Suppressor macrophage (primary cell): ENCODE data around the gene FARS2.

Experiments
- DNase-seq, 4 experiments: peaks; one replicate each; pipeline ENCODE4 v3.0.0-alpha.2; 2020 to 2022

Gene FARS2

GRCh38 chr6:5510331-5511133 is 249.2 kb downstream of the FARS2 start:
- DNase-seq: no peak

DNA sequence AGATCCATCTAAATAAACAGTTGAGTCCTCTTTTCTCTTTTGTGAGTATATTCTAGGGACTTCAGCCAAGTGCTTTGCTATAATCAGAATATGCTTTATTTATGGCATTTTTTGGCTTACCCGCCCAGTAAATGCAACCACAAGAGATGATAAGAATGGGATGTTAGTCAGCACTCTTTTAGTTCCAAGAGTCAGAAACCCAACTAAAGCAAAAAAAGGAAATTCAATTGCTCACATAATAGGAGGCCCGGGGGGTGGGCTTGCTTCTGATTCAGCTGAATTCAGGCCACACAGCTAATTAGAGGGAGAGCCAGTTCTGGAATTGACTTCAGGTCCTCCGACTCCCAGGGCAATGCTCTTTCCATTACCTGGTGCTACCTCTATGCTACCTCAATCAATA is 250.6 kb downstream of the FARS2 start:
- no peak for DNase-seq

DNA sequence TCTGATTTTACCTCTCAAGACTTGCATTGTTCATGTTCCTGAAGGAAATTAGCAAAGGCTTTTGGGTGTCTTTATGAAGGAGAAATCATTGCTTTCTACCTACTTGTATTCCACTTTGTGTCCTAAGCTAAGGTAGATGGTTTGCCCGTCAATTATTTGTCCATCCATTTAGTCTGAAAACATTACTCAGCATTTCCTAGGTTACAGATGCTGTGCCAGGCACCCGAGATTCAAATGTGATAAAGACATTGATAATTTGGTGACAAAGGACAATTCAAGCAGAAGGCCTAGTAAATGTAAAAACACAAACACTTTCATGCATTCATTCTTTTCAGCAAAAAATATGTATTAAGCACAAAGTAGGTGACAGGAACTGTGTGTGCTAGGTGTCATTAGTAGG is 251.1 kb downstream of the FARS2 start:
- no peak for DNase-seq

GRCh38 chr6:5513408-5513807 is 252.1 kb downstream of the FARS2 start:
- no peak for DNase-seq

- DNase-seq: no peak
Observed at GRCh38 chr6:5514353-5514752, 253.0 kb downstream of the FARS2 start.

DNA sequence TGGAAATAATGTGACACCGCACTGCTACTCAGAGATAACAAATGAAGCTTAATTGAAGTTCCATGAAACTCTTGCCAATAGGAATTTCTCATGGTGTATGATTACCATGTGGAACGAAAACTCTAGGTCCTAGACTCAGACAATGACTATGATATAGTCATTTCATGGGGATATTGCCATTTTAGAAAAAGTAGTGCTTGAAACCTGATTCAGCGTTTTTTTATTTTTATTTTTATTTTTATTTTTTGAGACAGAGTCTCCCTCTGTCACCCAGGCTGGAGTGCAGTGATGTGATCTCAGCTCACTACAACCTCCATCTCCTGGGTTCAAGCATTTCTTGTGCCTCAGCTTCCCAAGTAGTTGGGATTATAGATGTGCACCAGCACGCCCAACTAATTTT is 253.9 kb downstream of the FARS2 start:
- DNase-seq: no peak

- DNase-seq: no peak
Observed at GRCh38 chr6:5516036-5516435, 254.7 kb downstream of the FARS2 start.

- no peak for DNase-seq
Observed at GRCh38 chr6:5517796-5518195, 256.5 kb downstream of the FARS2 start.

GRCh38 chr6:5518936-5519491 is 257.7 kb downstream of the FARS2 start:
- no peak for DNase-seq

DNA sequence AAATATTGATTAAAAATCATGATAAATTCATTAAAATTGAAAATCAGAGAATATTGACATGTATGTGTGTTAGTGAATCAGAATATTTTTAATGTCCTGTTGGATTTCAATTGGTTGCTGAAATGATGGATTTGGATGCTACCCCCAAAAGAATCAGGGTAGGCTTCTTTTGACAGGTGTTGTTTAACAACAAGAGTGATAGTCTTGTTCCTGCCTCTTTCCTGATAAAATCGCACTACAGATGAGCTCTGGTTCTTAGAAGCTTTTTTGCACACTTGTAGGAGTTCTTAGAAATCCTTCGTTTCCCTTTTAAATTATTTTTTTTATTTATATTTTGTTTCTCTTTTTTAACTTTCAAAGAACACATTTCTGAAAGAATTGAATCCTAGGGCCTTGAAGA is 259.5 kb downstream of the FARS2 start:
- DNase-seq: no peak

GRCh38 chr6:5521322-5521721 is 260.0 kb downstream of the FARS2 start:
- no peak for DNase-seq

DNA sequence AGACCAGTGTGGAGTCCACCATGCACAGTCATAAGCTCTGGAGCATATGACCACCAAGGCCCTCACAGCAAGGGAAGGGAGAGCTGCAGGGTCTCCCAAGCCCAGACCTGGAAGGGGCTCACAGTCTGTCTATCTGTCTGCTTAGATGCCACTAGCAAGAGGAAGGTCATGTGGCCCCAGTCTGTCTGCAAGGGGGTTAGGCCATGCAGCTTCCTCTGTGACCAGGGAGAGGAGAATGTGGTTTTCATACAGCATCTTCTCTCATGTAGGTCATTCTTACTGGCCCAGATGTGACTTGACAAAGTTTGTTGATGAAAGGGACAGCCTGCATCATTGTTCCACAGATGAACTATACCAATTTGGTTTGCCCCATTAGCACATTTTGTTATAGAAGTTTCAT is 260.8 kb downstream of the FARS2 start:
- no peak for DNase-seq

GRCh38 chr6:5524110-5524509 is 262.8 kb downstream of the FARS2 start:
- DNase-seq: peak; percentile 32 to 58 (median 46)

DNA sequence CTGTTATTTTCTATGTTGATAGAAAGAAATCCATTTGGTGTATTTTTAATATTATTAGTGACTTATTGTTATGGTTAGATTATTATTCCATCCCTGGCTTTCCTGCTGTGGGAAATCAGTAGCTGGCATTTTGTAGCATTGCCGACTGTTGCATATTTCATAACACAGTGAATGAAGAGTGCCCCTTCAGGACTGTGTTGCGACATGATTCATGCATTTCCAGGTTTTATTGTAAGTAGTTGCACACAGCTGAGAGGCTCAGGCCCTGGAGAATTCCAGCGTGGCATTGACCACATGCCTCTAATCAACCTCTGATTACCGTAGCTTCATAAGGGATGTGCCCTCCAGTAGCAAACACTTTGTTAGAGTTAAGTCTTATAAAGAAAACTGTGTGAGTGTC is 263.9 kb downstream of the FARS2 start:
- DNase-seq: peak in 2 of 4 experiments; percentile 14 to 36

- DNase-seq: no peak
Observed at GRCh38 chr6:5529015-5529414, 267.7 kb downstream of the FARS2 start.

DNA sequence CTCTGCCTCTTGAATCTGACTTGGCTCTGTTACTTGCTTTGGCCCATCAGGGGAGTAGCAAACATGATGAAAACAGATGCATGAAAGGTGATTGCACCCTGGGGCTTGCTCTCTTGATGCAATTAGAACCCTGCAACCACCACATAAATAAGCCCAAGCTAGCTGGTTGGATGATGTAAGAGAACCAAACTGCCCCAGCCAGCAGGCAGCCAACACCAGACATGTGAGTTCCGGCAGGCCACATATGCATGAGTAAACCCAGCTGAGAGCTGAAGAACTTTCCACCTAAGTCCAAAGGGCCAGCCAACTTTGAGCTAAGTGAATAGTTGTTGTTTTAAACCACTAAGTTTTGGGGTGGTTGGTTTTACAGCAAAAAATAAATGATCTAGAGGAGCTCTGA is 268.4 kb downstream of the FARS2 start:
- DNase-seq: no peak

DNA sequence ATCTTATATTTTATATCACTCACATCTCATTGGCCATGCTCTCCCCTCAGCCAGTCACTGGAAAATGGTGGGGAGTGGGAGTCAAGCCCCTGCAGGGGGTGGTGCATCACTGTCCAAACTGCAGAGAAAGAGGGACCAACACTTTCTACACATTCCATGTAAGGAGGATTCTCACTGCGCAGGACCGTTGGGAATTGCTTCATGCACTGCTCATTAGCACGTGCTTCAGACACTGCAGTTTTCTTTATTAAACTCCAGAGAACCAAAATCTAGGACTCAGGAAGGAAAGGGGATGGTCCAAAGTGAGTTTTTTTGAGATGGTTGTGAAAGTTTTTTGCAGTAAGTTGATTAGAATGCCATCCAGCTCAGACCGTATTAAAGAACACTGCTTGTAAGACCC is 269.8 kb downstream of the FARS2 start:
- DNase-seq: peak in 1 of 4 experiments; percentile 23

DNA sequence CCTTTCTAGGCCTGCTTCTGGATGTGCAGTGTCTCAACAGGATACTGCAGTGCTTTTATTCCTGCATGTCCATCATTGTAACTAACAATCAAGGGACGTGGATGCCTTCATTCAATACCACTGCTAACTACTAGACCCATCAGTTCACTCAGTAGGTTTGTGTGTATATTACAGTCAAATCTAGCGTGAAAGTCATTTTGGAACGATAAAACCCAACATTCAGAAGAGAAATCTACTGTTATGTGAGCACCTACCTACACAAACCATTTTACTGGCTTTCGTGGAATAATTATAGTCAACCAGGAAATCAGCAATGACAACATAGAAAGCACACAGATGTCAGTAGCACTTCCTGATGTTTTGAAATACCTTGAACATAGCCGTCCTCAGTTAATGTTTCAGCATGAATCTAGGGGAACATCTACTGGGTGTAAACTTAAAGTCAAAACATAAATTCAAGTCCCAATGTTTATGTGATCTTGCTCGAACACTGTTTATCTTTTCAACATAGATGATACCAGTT is 270.6 kb downstream of the FARS2 start:
- DNase-seq: no peak

DNA sequence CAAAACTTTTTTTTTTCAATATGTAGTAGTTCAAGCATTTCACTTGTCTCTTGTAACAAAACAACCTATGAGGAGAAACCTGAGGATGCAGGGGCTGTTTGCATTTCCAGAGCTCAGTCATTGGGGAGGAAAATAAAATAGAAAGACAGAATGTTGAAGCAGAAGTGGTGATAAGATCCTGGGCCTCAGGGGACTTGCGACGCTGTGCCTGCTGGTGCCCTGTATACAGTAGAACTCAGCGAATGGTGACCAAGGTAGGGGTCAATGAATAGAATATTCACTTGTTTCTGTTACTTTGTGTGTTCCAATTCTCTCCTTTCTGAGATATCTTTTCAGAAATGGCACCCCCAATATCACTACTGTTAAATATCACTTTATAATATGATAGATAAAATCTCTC is 271.6 kb downstream of the FARS2 start:
- DNase-seq: no peak

DNA sequence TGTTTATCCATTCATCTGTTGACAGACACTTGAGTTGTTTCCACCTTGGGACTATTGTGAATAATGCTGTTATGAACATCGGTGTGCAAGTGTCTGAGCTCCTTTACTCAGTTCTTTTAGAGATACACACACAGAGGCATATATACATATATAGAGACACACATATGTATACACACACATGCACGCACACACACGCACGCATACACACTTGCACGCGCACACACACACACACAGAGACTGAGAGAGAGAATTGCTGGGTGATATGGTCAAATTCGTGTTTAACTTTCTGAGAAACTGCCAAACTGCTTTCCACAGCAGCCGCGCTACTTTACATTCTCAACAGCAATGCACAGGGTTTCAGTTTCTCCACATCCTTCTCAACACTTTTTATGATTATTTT is 273.3 kb downstream of the FARS2 start:
- no peak for DNase-seq

DNA sequence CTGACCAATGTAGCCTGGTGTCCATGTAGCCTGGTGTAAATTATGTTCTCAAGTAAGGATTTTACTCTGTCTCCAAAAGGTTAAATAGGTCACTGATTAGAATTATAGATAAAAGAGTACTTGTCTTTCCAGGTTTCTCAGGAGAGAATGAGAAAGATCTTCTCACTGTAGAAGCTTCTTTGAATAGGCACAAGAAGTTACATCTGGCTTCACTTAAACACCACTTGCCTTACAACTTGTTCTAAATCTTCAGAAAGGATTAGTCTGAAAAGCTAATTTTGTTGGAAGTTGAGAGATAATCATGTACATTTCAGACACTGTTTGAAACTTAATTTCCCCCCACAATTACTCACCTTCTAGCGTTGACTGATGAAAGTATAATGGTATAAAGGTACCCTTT is 275.3 kb downstream of the FARS2 start:
- DNase-seq: no peak

GRCh38 chr6:5537132-5537531 is 275.8 kb downstream of the FARS2 start:
- DNase-seq: no peak

DNA sequence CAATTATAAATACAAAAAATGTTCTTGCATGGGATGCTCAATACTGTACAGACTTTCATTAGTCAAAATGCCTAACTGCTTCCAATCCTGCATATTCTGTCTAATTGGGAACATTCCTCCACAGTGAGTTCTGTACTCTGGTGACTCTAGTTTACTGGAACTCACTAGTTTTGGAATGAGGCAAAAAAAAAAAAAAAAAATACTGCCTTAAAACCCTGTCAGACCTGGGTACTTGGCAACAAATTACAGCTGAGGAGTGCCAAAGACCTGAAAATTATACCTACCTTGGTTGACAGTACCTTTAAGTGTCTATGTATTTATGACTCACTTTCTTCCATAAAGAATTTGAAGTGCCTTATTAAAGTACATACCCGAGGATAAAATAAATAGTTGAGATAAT is 276.7 kb downstream of the FARS2 start:
- no peak for DNase-seq

DNA sequence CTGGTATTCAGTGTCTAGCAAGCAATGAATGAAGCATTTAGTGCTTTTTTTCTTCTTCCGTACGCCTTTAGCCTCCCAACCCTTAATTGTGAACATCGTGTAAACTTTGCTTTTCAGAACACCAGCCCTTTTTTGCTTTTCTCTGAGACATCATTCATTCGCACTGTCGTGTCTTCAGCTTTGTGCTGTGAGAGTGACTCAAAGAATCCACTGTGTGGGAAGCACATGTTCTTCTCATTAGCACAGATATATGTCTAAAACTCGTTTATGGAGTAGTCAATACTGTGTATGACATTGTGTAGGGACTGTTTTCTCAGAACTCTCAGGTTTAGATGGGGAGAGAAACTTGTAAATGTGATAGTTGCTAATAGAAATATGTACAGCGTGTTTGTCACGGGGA is 279.1 kb downstream of the FARS2 start:
- no peak for DNase-seq
